ENCODE results near the gene BTNL9.
"Not testable (repeated sequence)": the region's sequence is repeated elsewhere in the genome, so short reads cannot be mapped to it uniquely, and the experiment has no call there.

Gene BTNL9

GRCh38 chr5:181039931-181040630, at the start of gene BTNL9:
Gene BTNL9 (plus strand): TSS chr5:181040266. CDS start chr5:181045490, 5,224 bp downstream.
- in situ Hi-C loops (cut with MboI; ENCODE audit: low sequenced_read_pairs): no loop called here
- Histone ChIP-seq H3K4me1 (no peaks in the 10 kb centered on the region), H3K36me3 (replicated peaks) (no peaks in the 10 kb centered on the region), H3K9me3 (no peaks in the 10 kb centered on the region), H3K27me3 (ENCODE audit: low read depth) (peaks cover 37% of the 10 kb centered on the region), H3K4me3 (no peak within 1 kb of the TSS)
- no peak for DNase-seq (ENCODE audit: low spot score in 2 of 2)

- DNase-seq (ENCODE audit: low spot score in 2 of 2): no peak
- Histone ChIP-seq H3K9me3 (no peaks in the 10 kb centered on the region), H3K4me1 (no peaks in the 10 kb centered on the region), H3K27me3 (ENCODE audit: low read depth) (no peaks in the 10 kb centered on the region), H3K4me3 (no peak overlapping the region), H3K36me3 (replicated peaks) (no peaks in the 10 kb centered on the region)
- in situ Hi-C loops (cut with MboI; ENCODE audit: low sequenced_read_pairs): no loop called here
Measured at GRCh38 chr5:180990882-180991242, 49.2 kb upstream of the BTNL9 start.

- Histone ChIP-seq H3K4me1 (no peaks in the 10 kb centered on the region), H3K9me3 (no peaks in the 10 kb centered on the region), H3K4me3 (no peak overlapping the region), H3K36me3 (replicated peaks) (no peaks in the 10 kb centered on the region), H3K27me3 (ENCODE audit: low read depth) (no peaks in the 10 kb centered on the region)
- no peak for DNase-seq (ENCODE audit: low spot score in 2 of 2)
- in situ Hi-C loops (cut with MboI; ENCODE audit: low sequenced_read_pairs): no loop called here
Measured at GRCh38 chr5:181001947-181002346, 38.1 kb upstream of the BTNL9 start.

GRCh38 chr5:181005791-181006190, 34.3 kb upstream of the BTNL9 start:
- in situ Hi-C loops (cut with MboI; ENCODE audit: low sequenced_read_pairs): no loop called here
- Histone ChIP-seq H3K36me3 (replicated peaks) (no peaks in the 10 kb centered on the region), H3K9me3 (no peaks in the 10 kb centered on the region), H3K4me3 (no peak overlapping the region), H3K4me1 (no peaks in the 10 kb centered on the region), H3K27me3 (ENCODE audit: low read depth) (no peaks in the 10 kb centered on the region)
- no peak for DNase-seq (ENCODE audit: low spot score in 2 of 2)

GRCh38 chr5:181008136-181008535, 31.9 kb upstream of the BTNL9 start:
- DNase-seq (ENCODE audit: low spot score in 2 of 2): no peak
- Histone ChIP-seq H3K4me1 (no peaks in the 10 kb centered on the region), H3K36me3 (replicated peaks) (no peaks in the 10 kb centered on the region), H3K27me3 (ENCODE audit: low read depth) (no peaks in the 10 kb centered on the region), H3K9me3 (no peaks in the 10 kb centered on the region), H3K4me3 (no peak overlapping the region)
- in situ Hi-C loops (cut with MboI; ENCODE audit: low sequenced_read_pairs): no loop called here

- H3K4me3 ChIP-seq; DNase-seq (ENCODE audit: low spot score in 2 of 2); H3K27me3 ChIP-seq (ENCODE audit: low read depth); H3K9me3 ChIP-seq; in situ Hi-C loops (cut with MboI; ENCODE audit: low sequenced_read_pairs); H3K36me3 ChIP-seq (replicated peaks); H3K4me1 ChIP-seq: not testable (repeated sequence)
Measured at GRCh38 chr5:181010018-181010417, 30.0 kb upstream of the BTNL9 start.

GRCh38 chr5:181014654-181015053, 25.4 kb upstream of the BTNL9 start:
- DNase-seq (ENCODE audit: low spot score in 2 of 2); in situ Hi-C loops (cut with MboI; ENCODE audit: low sequenced_read_pairs); H3K27me3 ChIP-seq (ENCODE audit: low read depth); H3K36me3 ChIP-seq (replicated peaks); H3K9me3 ChIP-seq; H3K4me3 ChIP-seq; H3K4me1 ChIP-seq: not testable (repeated sequence)

GRCh38 chr5:181017448-181017847, 22.6 kb upstream of the BTNL9 start:
- H3K36me3 ChIP-seq (replicated peaks); H3K4me1 ChIP-seq; H3K27me3 ChIP-seq (ENCODE audit: low read depth); in situ Hi-C loops (cut with MboI; ENCODE audit: low sequenced_read_pairs); DNase-seq (ENCODE audit: low spot score in 2 of 2); H3K4me3 ChIP-seq; H3K9me3 ChIP-seq: not testable (repeated sequence)

- no peaks in the 10 kb centered on the region for H3K4me1 ChIP-seq
- in situ Hi-C loops (cut with MboI; ENCODE audit: low sequenced_read_pairs): no loop called here
- no peak overlapping the region for H3K4me3 ChIP-seq
- no peak for DNase-seq (ENCODE audit: low spot score in 2 of 2)
- H3K36me3 ChIP-seq (replicated peaks): no peaks in the 10 kb centered on the region
- H3K27me3 ChIP-seq (ENCODE audit: low read depth): no peaks in the 10 kb centered on the region; the same call in 1 of the 2 replicates
- H3K9me3 ChIP-seq: no peaks in the 10 kb centered on the region
Measured at GRCh38 chr5:181020688-181021087, 19.4 kb upstream of the BTNL9 start.

- DNase-seq (ENCODE audit: low spot score in 2 of 2): no peak
- in situ Hi-C loops (cut with MboI; ENCODE audit: low sequenced_read_pairs): no loop called here
- Histone ChIP-seq H3K9me3 (no peaks in the 10 kb centered on the region), H3K4me1 (no peaks in the 10 kb centered on the region), H3K4me3 (no peak overlapping the region), H3K27me3 (ENCODE audit: low read depth) (no peaks in the 10 kb centered on the region; the same call in 1 of the 2 replicates), H3K36me3 (replicated peaks) (no peaks in the 10 kb centered on the region)
Measured at GRCh38 chr5:181024245-181025064, 15.6 kb upstream of the BTNL9 start.

- DNase-seq (ENCODE audit: low spot score in 2 of 2): no peak
- Histone ChIP-seq H3K9me3 (no peaks in the 10 kb centered on the region), H3K4me1 (no peaks in the 10 kb centered on the region), H3K27me3 (ENCODE audit: low read depth) (no peaks in the 10 kb centered on the region; the same call in 1 of the 2 replicates), H3K4me3 (no peak overlapping the region), H3K36me3 (replicated peaks) (no peaks in the 10 kb centered on the region; the same call in 1 of the 2 replicates)
- in situ Hi-C loops (cut with MboI; ENCODE audit: low sequenced_read_pairs): no loop called here
Measured at GRCh38 chr5:181027452-181028031, 12.5 kb upstream of the BTNL9 start.

GRCh38 chr5:181028032-181028819, 11.8 kb upstream of the BTNL9 start:
- DNase-seq (ENCODE audit: low spot score in 2 of 2): no peak
- Histone ChIP-seq H3K36me3 (replicated peaks) (no peaks in the 10 kb centered on the region; the same call in 1 of the 2 replicates), H3K27me3 (ENCODE audit: low read depth) (no peaks in the 10 kb centered on the region; the same call in 1 of the 2 replicates), H3K4me3 (no peak overlapping the region), H3K4me1 (no peaks in the 10 kb centered on the region), H3K9me3 (no peaks in the 10 kb centered on the region)
- in situ Hi-C loops (cut with MboI; ENCODE audit: low sequenced_read_pairs): no loop called here

- Histone ChIP-seq H3K4me1 (no peaks in the 10 kb centered on the region), H3K9me3 (no peaks in the 10 kb centered on the region), H3K27me3 (ENCODE audit: low read depth) (no peaks in the 10 kb centered on the region; the same call in 1 of the 2 replicates), H3K36me3 (replicated peaks) (no peaks in the 10 kb centered on the region; the same call in 1 of the 2 replicates), H3K4me3 (no peak overlapping the region)
- in situ Hi-C loops (cut with MboI; ENCODE audit: low sequenced_read_pairs): no loop called here
- no peak for DNase-seq (ENCODE audit: low spot score in 2 of 2)
Measured at GRCh38 chr5:181031716-181032115, 8.3 kb upstream of the BTNL9 start.
